NOMO-1 treated with DMSO at 0.1 percent for 48 hours (cell line): ENCODE results near the gene GPR55.

Source experiments
- DNase-seq: peaks from one replicate; lab custom pipeline; 2025; ENCODE audit not compliant: unreplicated experiment; lab: John Stamatoyannopoulos, UW

GPR55 gene

GRCh38 chr2:230919681-230920080, 5.4 kb downstream of the GPR55 start:
- no peak for DNase-seq

- DNase-seq, result no peak
These were observed 5.8 kb downstream of the GPR55 start for GRCh38 chr2:230919240-230919639.

GRCh38 chr2:230916218-230916617, 8.8 kb downstream of the GPR55 start:
- DNase-seq, result no peak

- no peak for DNase-seq
These were observed 9.7 kb downstream of the GPR55 start for GRCh38 chr2:230915319-230915718.

GRCh38 chr2:230914886-230915285, 10.2 kb downstream of the GPR55 start:
- DNase-seq, result no peak

- peak; percentile 75 for DNase-seq
These were observed 11.5 kb downstream of the GPR55 start for GRCh38 chr2:230913406-230914143.

GRCh38 chr2:230912724-230913123, 12.3 kb downstream of the GPR55 start:
- no peak for DNase-seq

- no peak for DNase-seq
These were observed 13.0 kb downstream of the GPR55 start for GRCh38 chr2:230912046-230912445.

- DNase-seq, result no peak
These were observed 14.4 kb downstream of the GPR55 start for GRCh38 chr2:230910546-230911177.

- no peak for DNase-seq
These were observed 15.0 kb downstream of the GPR55 start for GRCh38 chr2:230909841-230910545.

GRCh38 chr2:230908595-230909191, 16.3 kb downstream of the GPR55 start:
- no peak for DNase-seq

GRCh38 chr2:230908092-230908594, 16.9 kb downstream of the GPR55 start:
- no peak for DNase-seq

GRCh38 chr2:230907361-230908091, 17.5 kb downstream of the GPR55 start:
- DNase-seq, result no peak

GRCh38 chr2:230906471-230907230, 18.4 kb downstream of the GPR55 start:
- DNase-seq, result no peak

- no peak for DNase-seq
These were observed 19.3 kb downstream of the GPR55 start for GRCh38 chr2:230905448-230906421.

GRCh38 chr2:230904856-230905447, 20.1 kb downstream of the GPR55 start:
- no peak for DNase-seq

GRCh38 chr2:230903231-230904150, 21.6 kb downstream of the GPR55 start:
- DNase-seq, result no peak
